Measurements from ENCODE around the gene RXFP4.

The RXFP4 gene

GRCh38 chr1:155931332-155932038, 10.0 kb upstream of the RXFP4 start:
- no peak for DNase-seq

GRCh38 chr1:155932081-155932480, 9.4 kb upstream of the RXFP4 start:
- DNase-seq = no peak

- no peak for DNase-seq
Observed at GRCh38 chr1:155932487-155932886, 9.0 kb upstream of the RXFP4 start.

GRCh38 chr1:155933591-155934096, 7.8 kb upstream of the RXFP4 start:
- no peak for DNase-seq

GRCh38 chr1:155934097-155934935, 7.1 kb upstream of the RXFP4 start, which contains the start of gene KHDC4:
TSS of gene KHDC4 (minus strand) at chr1:155934413. CDS start at chr1:155934373, 40 bp downstream.
- DNase-seq = peak; percentile 93

- DNase-seq = no peak
Observed at GRCh38 chr1:155934936-155935590, 6.4 kb upstream of the RXFP4 start.

- DNase-seq = no peak
Observed at GRCh38 chr1:155938220-155938627, 3.2 kb upstream of the RXFP4 start.

- DNase-seq = no peak
Observed at GRCh38 chr1:155940482-155940992, 901 bp upstream of the RXFP4 start.

GRCh38 chr1:155941845-155942531, 550 bp downstream of the RXFP4 start:
- no peak for DNase-seq

- DNase-seq = no peak
Observed at GRCh38 chr1:155942578-155943141, 1.2 kb downstream of the RXFP4 start.

GRCh38 chr1:155944444-155944799, 3.0 kb downstream of the RXFP4 start:
- DNase-seq = no peak

- no peak for DNase-seq
Observed at GRCh38 chr1:155946633-155947219, 5.3 kb downstream of the RXFP4 start.

GRCh38 chr1:155947292-155947691, 5.9 kb downstream of the RXFP4 start:
- DNase-seq = no peak

GRCh38 chr1:155947741-155948140, 6.3 kb downstream of the RXFP4 start:
- DNase-seq = no peak

GRCh38 chr1:155950829-155951228, 9.4 kb downstream of the RXFP4 start:
- no peak for DNase-seq

GRCh38 chr1:155951753-155952504, 10.5 kb downstream of the RXFP4 start:
- no peak for DNase-seq

GRCh38 chr1:155952505-155952890, 11.1 kb downstream of the RXFP4 start:
- no peak for DNase-seq

GRCh38 chr1:155954645-155955044, 13.2 kb downstream of the RXFP4 start:
- DNase-seq = no peak

- no peak for DNase-seq
Observed at GRCh38 chr1:155957411-155957915, 16.0 kb downstream of the RXFP4 start.

GRCh38 chr1:155960081-155960745, 18.8 kb downstream of the RXFP4 start:
- DNase-seq = no peak
